ENCODE data around the gene RELT. TPM values are rescaled to one million over a fixed set of nuclear protein-coding genes. Genes with fewer than 3 reads are reported as not detected.
A peak's percentile ranks its signal among the peaks of the same experiment; 100 is the strongest.

Gene RELT
- total RNA-seq, 1 experiment from 2014 or later = 10.2 TPM

DNA sequence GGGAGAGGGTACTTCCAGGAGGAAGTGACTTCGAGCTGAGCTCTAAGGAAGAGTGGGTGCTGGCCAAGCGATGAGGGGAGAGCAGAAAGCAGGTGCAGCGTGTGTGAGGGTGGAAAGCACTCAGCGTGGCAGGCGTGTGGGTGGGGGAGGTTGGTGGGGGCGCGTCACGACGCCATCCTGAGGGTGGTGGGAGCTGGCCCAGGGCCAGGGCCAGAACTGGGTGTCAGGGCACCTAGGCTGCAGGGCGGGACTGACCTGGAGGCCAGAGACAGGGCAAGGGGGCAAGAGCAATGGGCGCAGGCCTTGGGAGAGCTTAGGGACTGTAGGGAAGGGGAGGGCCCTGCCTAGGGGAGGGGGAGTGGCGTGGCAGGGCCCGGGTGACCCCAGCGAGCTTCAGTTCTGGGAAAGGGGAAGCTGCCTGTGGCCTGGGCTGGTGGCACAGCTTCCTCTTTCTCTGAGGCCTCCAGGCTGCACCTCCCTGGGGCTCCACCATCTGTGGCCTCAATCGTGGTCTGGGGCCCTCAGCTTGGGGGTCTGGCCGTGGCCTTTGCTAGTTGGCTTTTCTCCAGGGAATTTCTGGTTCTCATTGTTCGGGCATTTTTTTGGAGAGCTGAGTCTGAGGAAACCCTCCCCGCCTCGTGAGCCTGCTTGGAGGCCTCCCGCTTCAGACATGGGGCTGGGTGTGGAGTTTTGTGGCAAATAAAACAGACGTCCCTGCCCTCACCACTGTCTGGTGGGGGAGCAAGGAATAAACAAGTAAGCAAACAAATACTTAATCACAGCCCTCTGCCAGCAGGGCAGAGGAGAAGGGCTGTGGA lies 8.9 kb downstream of the RELT start:
- TF ChIP-seq, protein P1, sequence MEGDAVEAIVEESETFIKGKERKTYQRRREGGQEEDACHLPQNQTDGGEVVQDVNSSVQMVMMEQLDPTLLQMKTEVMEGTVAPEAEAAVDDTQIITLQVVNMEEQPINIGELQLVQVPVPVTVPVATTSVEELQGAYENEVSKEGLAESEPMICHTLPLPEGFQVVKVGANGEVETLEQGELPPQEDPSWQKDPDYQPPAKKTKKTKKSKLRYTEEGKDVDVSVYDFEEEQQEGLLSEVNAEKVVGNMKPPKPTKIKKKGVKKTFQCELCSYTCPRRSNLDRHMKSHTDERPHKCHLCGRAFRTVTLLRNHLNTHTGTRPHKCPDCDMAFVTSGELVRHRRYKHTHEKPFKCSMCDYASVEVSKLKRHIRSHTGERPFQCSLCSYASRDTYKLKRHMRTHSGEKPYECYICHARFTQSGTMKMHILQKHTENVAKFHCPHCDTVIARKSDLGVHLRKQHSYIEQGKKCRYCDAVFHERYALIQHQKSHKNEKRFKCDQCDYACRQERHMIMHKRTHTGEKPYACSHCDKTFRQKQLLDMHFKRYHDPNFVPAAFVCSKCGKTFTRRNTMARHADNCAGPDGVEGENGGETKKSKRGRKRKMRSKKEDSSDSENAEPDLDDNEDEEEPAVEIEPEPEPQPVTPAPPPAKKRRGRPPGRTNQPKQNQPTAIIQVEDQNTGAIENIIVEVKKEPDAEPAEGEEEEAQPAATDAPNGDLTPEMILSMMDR (conservative IDR thresholded peaks at IDR 0.05) = no peak
- Histone ChIP-seq H4K5ac (ENCODE audit: insufficient read length, low read depth, low read length) (no peak overlapping the region), H3K4ac (ENCODE audit: low read depth, low read length) (no peak overlapping the region), H2BK20ac (ENCODE audit: low read depth, low read length, poor library complexity, severe bottlenecking) (no peak overlapping the region), H3K9ac (ENCODE audit: extremely low read depth, insufficient read length, low read length) (no peak overlapping the region), H3K9me3 (ENCODE audit: control insufficient read depth, low read depth, low read length) (no peaks in the 10 kb centered on the region), H4K20me1 (ENCODE audit: control insufficient read depth, insufficient read depth, insufficient read length) (no peaks in the 10 kb centered on the region), H2BK120ac (ENCODE audit: low read depth, low read length, poor library complexity, severe bottlenecking) (no peak overlapping the region), H3K79me2 (ENCODE audit: insufficient read depth, low read length) (no peaks in the 10 kb centered on the region), H3K23me2 (ENCODE audit: insufficient read length, low read depth, low read length, poor library complexity, severe bottlenecking) (no peaks in the 10 kb centered on the region), H3K56ac (ENCODE audit: insufficient read length, low read depth, low read length) (no peak overlapping the region), H4K91ac (ENCODE audit: insufficient read length, low read depth, low read length) (no peak overlapping the region), H2AFZ (ENCODE audit: low read length) (no peak overlapping the region), H3K4me1 (ENCODE audit: insufficient read depth, low read length) (no peaks in the 10 kb centered on the region), H2BK12ac (ENCODE audit: insufficient read length, low read depth, low read length) (no peak overlapping the region), H3K23ac (ENCODE audit: insufficient read length, low read depth, low read length) (no peak overlapping the region), H3K14ac (ENCODE audit: insufficient read depth, low read length) (no peak overlapping the region), H4K8ac (replicated peaks; ENCODE audit: insufficient read length, low read depth, low read length) (no peak overlapping the region), H3K27me3 (ENCODE audit: insufficient read depth, low read length) (no peaks in the 10 kb centered on the region), H3K18ac (ENCODE audit: insufficient read length, low read depth, low read length) (no peak overlapping the region), H2BK5ac (ENCODE audit: insufficient read length, low read length) (no peak overlapping the region), H3K79me1 (ENCODE audit: insufficient read depth, low read depth, low read length, poor library complexity, severe bottlenecking) (no peaks in the 10 kb centered on the region), H3K27ac (ENCODE audit: insufficient read length, low read depth, low read length) (no peak overlapping the region), H2AK5ac (ENCODE audit: insufficient read length, low read length) (no peak overlapping the region), H2BK15ac (ENCODE audit: low read depth, low read length) (no peak overlapping the region), H3K4me2 (ENCODE audit: insufficient read depth, insufficient read length, low read length) (no peak overlapping the region), H3T11ph (ENCODE audit: low read length) (no peak overlapping the region)
- Mint-ChIP-seq H3K4me3 (no peak overlapping the region), H3K4me1 (peaks cover 31 to 47% of the 10 kb centered on the region in 2 experiments), H3K27ac (peak overlapping the region in 1 of 3 experiments; percentile 82; a peak in 1 of 7 replicates), H3K9me3 (no peaks in the 10 kb centered on the region), H3K27me3 (ENCODE audit: low read depth) (no peaks in the 10 kb centered on the region; the same call in 1 of the 2 replicates), H3K36me3 (ENCODE audit: insufficient read depth in 1 of 3, low read depth in 3 of 3) (peaks cover 0 to 2% (median 0%) of the 10 kb centered on the region in 3 experiments; a peak in 2 of 7 replicates)
- WGBS (ENCODE audit: extremely low coverage, insufficient read length, low lambda C conversion rate) = no CpG with 5 or more reads among the region's 21 CpGs
- no peak for DNase-seq

All from H9 (cell line).